Measurements from ENCODE around the gene ELMO1. TPM values are rescaled to one million over a fixed set of nuclear protein-coding genes. Genes with fewer than 3 reads are reported as not detected.

The ELMO1 gene
- total RNA-seq, 2 donors from 2014 or later: 66.0 to 72.2 TPM

DNA sequence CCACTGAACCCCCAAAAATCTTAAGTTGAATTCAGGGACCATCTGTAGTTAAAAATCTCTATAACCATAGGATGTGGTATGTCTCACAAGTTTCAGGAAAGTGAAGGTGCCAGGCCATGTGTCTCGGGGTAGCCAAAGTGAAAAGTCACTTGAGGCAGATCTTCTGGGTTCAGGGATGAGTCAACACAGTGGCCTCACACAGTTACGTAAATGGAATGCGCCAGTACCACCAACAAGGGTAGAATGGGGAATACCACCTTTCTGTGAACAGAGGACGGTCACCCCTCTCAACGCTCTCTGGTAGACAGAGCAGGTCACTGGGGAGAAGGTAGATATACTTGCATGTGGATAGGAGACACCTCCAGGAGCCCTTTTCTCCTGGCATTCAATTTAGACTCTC is 71.4 kb downstream of the ELMO1 start:
- Histone ChIP-seq H3K4me1 (ENCODE audit: control insufficient read depth in 1 of 2, low read depth in 2 of 2) (no peaks in the 10 kb centered on the region), H3K9me3 (no peaks in the 10 kb centered on the region), H3K27ac (no peak overlapping the region), H3K36me3 (no peaks in the 10 kb centered on the region), H3K4me3 (no peak overlapping the region), H3K27me3 (replicated peaks; ENCODE audit: insufficient read depth) (no peaks in the 10 kb centered on the region)
- TF ChIP-seq, protein P1, sequence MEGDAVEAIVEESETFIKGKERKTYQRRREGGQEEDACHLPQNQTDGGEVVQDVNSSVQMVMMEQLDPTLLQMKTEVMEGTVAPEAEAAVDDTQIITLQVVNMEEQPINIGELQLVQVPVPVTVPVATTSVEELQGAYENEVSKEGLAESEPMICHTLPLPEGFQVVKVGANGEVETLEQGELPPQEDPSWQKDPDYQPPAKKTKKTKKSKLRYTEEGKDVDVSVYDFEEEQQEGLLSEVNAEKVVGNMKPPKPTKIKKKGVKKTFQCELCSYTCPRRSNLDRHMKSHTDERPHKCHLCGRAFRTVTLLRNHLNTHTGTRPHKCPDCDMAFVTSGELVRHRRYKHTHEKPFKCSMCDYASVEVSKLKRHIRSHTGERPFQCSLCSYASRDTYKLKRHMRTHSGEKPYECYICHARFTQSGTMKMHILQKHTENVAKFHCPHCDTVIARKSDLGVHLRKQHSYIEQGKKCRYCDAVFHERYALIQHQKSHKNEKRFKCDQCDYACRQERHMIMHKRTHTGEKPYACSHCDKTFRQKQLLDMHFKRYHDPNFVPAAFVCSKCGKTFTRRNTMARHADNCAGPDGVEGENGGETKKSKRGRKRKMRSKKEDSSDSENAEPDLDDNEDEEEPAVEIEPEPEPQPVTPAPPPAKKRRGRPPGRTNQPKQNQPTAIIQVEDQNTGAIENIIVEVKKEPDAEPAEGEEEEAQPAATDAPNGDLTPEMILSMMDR (IDR thresholded peaks at IDR 0.05): no peak
- DNase-seq (ENCODE audit: low spot score) (no peak), ATAC-seq (ENCODE audit: insufficient number of reproducible peaks, low FRiP score, low read depth) (no peak)

DNA sequence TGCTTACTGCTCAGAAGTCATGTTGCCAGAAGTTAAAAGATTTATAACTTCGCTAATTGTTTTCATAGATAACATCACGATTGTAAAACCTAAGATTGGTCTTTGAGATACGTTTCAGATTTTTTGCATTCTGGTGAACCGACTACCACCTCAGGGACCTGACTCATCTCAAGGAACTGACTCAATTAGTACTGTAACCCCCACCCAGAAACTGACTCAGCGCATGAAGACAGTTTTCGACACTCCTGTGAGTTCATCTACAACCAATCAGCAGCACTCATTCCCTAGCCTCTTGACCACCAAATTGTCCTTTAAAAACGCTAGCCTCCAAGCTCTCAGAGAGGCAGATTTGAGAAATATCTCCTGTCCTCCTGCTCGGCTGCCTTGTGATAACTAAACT is 72.3 kb downstream of the ELMO1 start:
- H3K4me1 ChIP-seq (ENCODE audit: control insufficient read depth in 1 of 2, low read depth in 2 of 2): no peaks in the 10 kb centered on the region
- DNase-seq (ENCODE audit: low spot score) (no peak), ATAC-seq (ENCODE audit: insufficient number of reproducible peaks, low FRiP score, low read depth) (no peak)
- no peak overlapping the region for H3K4me3 ChIP-seq
- H3K27ac ChIP-seq: no peak overlapping the region
- H3K36me3 ChIP-seq: no peaks in the 10 kb centered on the region
- no peaks in the 10 kb centered on the region for H3K27me3 ChIP-seq (replicated peaks; ENCODE audit: insufficient read depth)
- TF ChIP-seq, protein P1 (IDR thresholded peaks at IDR 0.05): no peak
- H3K9me3 ChIP-seq: no peaks in the 10 kb centered on the region

DNA sequence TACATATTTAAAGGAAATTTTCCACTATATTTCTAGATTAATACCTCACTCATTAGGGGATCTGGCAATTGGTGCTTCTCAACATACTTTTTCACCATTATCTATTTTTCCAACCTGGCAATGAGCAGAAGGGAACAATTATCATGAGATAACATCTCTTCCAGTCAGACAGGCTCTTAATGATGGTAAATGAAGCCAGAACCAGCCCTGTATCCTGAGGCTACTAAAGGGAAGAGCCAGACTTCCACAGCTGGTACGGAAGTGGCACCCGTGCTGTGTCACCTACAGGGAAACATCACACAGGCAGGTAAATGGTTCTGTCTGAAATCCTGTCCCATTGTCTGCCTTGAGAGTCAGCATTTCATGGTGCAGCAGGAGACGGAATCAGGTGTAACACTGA is 75.9 kb downstream of the ELMO1 start:
- ATAC-seq (ENCODE audit: insufficient number of reproducible peaks, low FRiP score, low read depth): no peak
- no peaks in the 10 kb centered on the region for H3K9me3 ChIP-seq
- no peak overlapping the region for H3K4me3 ChIP-seq
- no peak overlapping the region for H3K27ac ChIP-seq
- TF ChIP-seq, protein P1 (IDR thresholded peaks at IDR 0.05): no peak
- DNase-seq (ENCODE audit: low spot score): no peak
- no peaks in the 10 kb centered on the region for H3K36me3 ChIP-seq
- H3K27me3 ChIP-seq (replicated peaks; ENCODE audit: insufficient read depth): no peaks in the 10 kb centered on the region
- no peaks in the 10 kb centered on the region for H3K4me1 ChIP-seq (ENCODE audit: control insufficient read depth in 1 of 2, low read depth in 2 of 2)

DNA sequence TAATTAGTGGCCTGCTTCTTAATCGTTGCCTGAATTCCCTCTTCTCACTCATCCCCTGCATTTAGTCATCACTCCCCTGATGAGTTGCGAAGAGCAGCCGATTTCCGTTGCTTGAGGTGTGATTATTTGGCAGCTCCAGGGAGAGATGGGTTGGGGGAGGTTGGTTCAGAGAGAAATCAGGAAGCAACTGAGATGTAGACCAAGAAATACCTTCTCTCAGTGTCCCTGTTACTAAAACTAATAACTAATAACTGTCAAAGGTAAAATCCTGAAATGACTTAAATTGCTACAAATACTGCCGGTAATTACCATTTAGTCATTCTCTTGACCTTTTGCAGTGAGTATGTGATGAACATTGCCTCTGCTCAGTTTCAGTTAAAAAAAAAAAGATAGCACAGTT is 76.9 kb downstream of the ELMO1 start:
- no peak overlapping the region for H3K4me3 ChIP-seq
- no peak overlapping the region for H3K27ac ChIP-seq
- no peak for ATAC-seq (ENCODE audit: insufficient number of reproducible peaks, low FRiP score, low read depth)
- no peaks in the 10 kb centered on the region for H3K4me1 ChIP-seq (ENCODE audit: control insufficient read depth in 1 of 2, low read depth in 2 of 2)
- no peaks in the 10 kb centered on the region for H3K9me3 ChIP-seq
- TF ChIP-seq, protein P1 (IDR thresholded peaks at IDR 0.05): no peak
- DNase-seq (ENCODE audit: low spot score): no peak
- no peaks in the 10 kb centered on the region for H3K36me3 ChIP-seq
- no peaks in the 10 kb centered on the region for H3K27me3 ChIP-seq (replicated peaks; ENCODE audit: insufficient read depth)

DNA sequence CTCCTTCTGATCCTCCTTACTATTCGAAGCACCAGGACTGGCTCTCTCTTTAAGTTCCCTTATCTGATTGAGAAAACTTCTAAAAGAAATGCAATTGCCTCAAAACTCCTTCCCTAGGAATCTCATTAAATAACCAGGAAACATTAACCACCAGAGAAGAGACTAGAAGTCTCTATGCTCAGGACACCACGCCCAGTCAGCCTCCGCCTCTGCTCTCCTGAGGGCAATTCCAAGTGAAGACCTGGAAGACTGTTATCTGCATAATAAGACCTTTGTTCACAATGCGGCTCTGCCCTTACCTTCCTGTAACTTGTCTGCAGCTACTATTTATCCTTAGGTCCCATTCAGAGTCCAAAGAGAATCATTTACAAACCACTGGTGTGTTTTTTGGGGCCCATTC is 78.8 kb downstream of the ELMO1 start:
- Histone ChIP-seq H3K4me1 (ENCODE audit: control insufficient read depth in 1 of 2, low read depth in 2 of 2) (no peaks in the 10 kb centered on the region), H3K4me3 (no peak overlapping the region), H3K9me3 (no peaks in the 10 kb centered on the region), H3K36me3 (no peaks in the 10 kb centered on the region), H3K27me3 (replicated peaks; ENCODE audit: insufficient read depth) (no peaks in the 10 kb centered on the region), H3K27ac (no peak overlapping the region)
- ATAC-seq (ENCODE audit: insufficient number of reproducible peaks, low FRiP score, low read depth) (no peak), DNase-seq (ENCODE audit: low spot score) (no peak)
- TF ChIP-seq, protein P1 (IDR thresholded peaks at IDR 0.05): no peak

Data from thoracic aorta (tissue), 2 donors.